K562 (cell line): ENCODE results near the gene CTF1. TPM values are rescaled to one million over a fixed set of nuclear protein-coding genes. Genes with fewer than 3 reads are reported as not detected.

Source experiments
- CTBP1 ChIP-seq: fragments of 450-650 bp; IDR thresholded peaks from 2 replicates; pipeline ENCODE4 v1.6.1; 2016; ENCODE audit warnings: borderline replicate concordance
- FUS ChIP-seq: fragments of 200-400 bp; formaldehyde crosslinking; optimal IDR thresholded peaks from 2 replicates; pipeline ENCODE3; 2017; ENCODE audit warnings: low read depth, low read length
- KDM4B ChIP-seq, 2 experiments: fragments of 450-650 bp in 1 of 2; sonication (generic) in 1 of 2; IDR thresholded peaks; 2 replicates each; pipeline ENCODE4 v1.6.1; 2016 to 2017; ENCODE audit warnings: borderline replicate concordance in 2 of 2, antibody characterized with exemption in 1 of 2, low read depth in 1 of 2, mild to moderate bottlenecking in 1 of 2
- NUFIP1 ChIP-seq: fragments of 450-650 bp; IDR thresholded peaks from 2 replicates; pipeline ENCODE4 v1.6.1; 2018; ENCODE audit not compliant: partially characterized antibody
- SMAD2 ChIP-seq: fragments of 150-350 bp; IDR thresholded peaks from 2 replicates; pipeline ENCODE4 v1.6.1; 2014; ENCODE audit warnings: low read depth, mild to moderate bottlenecking, low read length
- TGIF2 ChIP-seq: sonication (generic); formaldehyde crosslinking; IDR thresholded peaks from 2 replicates; pipeline ENCODE4 v1.8.1; 2022; ENCODE audit warnings: mild to moderate bottlenecking, missing genetic modification reagents, moderate library complexity
- ZBTB1 ChIP-seq: sonication (generic); formaldehyde crosslinking; IDR thresholded peaks from 2 replicates; pipeline ENCODE4 v1.8.1; 2023; ENCODE audit warnings: missing genetic modification reagents, low read depth, mild to moderate bottlenecking, borderline replicate concordance
- ZBTB40 ChIP-seq, 2 experiments: fragments of 450-650 bp in 1 of 2; sonication (generic) in 1 of 2; formaldehyde crosslinking in 1 of 2; IDR thresholded peaks; 2 replicates each; pipeline versions ENCODE4 v1.7.1 to v1.9.0; 2016 to 2022; ENCODE audit warnings: inconsistent platforms in 1 of 2, mild to moderate bottlenecking in 1 of 2, missing genetic modification reagents in 1 of 2
- ZNF408 ChIP-seq: fragments of 250-450 bp; sonication (Bioruptor Pico); IDR thresholded peaks from 2 replicates; pipeline ENCODE4 v1.4.0; 2020; ENCODE audit warnings: low read depth, mild to moderate bottlenecking, moderate library complexity
- polyA plus RNA-seq, 8 experiments: library from polyadenylated mRNA; depleted of rRNA in 4 of 8; stranded (reverse) in 5 of 8; unstranded in 3 of 8; fragments of >200 nt; fragmentation: Nextera tagmentation in 2 of 8; fragmentation: Illumina TruSeq in 1 of 8; extraction: Ambion mirVana in 2 of 8; extraction: Trizol in 1 of 8; gene quantifications; 2 replicates each; pipeline versions ENCODE4 v1.2.1 to v1.2.3, GENCODE V29; 2011 to 2014; ENCODE audit warnings: inconsistent platforms in 1 of 8, missing spikeins in 1 of 8
- total RNA-seq, 7 experiments: library from RNA; depleted of rRNA in 6 of 7; stranded (reverse); fragments of >200 nt in 6 of 7; fragmentation: Illumina TruSeq in 2 of 7; extraction: Trizol in 2 of 7; gene quantifications; 2 replicates each; pipeline versions ENCODE4 v1.2.1 to v1.2.3, GENCODE V29; 2011 to 2021; ENCODE audit warnings: low replicate concordance in 1 of 7
- TF ChIP-seq, protein P1 (sequence below): sonication (generic); formaldehyde crosslinking; IDR thresholded peaks from 2 replicates; pipeline ENCODE4 v1.9.0; 2022; ENCODE audit warnings: mild to moderate bottlenecking, missing genetic modification reagents
- TF ChIP-seq, protein P2 (sequence below): IDR thresholded peaks from 2 replicates; pipeline ENCODE4 v1.6.1; 2014; ENCODE audit warnings: antibody characterized with exemption
- TF ChIP-seq, protein P3 (sequence below): fragments of 200-800 bp; sonication (Bioruptor generic); IDR thresholded peaks from 2 replicates; pipeline ENCODE4 v1.6.1; 2017; ENCODE audit warnings: missing genetic modification characterization, missing compliant biosample characterization

The CTF1 gene
- total and polyA plus RNA-seq, 9 of the 15 experiments (the other 6 are each of a cell fraction or from before 2014, with no cell fraction given), result 0.24 to 2.5 (median 0.44) TPM

GRCh38 chr16:30874821-30875717 lies 21.3 kb upstream of the CTF1 start (continued):
- TF ChIP-seq, protein P1, sequence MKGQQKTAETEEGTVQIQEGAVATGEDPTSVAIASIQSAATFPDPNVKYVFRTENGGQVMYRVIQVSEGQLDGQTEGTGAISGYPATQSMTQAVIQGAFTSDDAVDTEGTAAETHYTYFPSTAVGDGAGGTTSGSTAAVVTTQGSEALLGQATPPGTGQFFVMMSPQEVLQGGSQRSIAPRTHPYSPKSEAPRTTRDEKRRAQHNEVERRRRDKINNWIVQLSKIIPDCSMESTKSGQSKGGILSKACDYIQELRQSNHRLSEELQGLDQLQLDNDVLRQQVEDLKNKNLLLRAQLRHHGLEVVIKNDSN (CRISPR knock-in tag), result no peak; the same call in 1 of the 2 replicates
- TF ChIP-seq, protein P2, sequence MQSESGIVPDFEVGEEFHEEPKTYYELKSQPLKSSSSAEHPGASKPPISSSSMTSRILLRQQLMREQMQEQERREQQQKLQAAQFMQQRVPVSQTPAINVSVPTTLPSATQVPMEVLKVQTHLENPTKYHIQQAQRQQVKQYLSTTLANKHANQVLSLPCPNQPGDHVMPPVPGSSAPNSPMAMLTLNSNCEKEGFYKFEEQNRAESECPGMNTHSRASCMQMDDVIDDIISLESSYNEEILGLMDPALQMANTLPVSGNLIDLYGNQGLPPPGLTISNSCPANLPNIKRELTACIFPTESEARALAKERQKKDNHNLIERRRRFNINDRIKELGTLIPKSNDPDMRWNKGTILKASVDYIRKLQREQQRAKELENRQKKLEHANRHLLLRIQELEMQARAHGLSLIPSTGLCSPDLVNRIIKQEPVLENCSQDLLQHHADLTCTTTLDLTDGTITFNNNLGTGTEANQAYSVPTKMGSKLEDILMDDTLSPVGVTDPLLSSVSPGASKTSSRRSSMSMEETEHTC, result no peak; the same call in 1 of the 2 replicates
- TF ChIP-seq, protein P3, sequence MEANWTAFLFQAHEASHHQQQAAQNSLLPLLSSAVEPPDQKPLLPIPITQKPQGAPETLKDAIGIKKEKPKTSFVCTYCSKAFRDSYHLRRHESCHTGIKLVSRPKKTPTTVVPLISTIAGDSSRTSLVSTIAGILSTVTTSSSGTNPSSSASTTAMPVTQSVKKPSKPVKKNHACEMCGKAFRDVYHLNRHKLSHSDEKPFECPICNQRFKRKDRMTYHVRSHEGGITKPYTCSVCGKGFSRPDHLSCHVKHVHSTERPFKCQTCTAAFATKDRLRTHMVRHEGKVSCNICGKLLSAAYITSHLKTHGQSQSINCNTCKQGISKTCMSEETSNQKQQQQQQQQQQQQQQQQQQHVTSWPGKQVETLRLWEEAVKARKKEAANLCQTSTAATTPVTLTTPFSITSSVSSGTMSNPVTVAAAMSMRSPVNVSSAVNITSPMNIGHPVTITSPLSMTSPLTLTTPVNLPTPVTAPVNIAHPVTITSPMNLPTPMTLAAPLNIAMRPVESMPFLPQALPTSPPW, result peak; percentile 50
- TF ChIP-seq ZNF408 (CRISPR knock-in tag) (no peak), CTBP1 (peak; percentile 85), TGIF2 (CRISPR knock-in tag) (no peak), NUFIP1 (no peak), SMAD2 (no peak), KDM4B (IDR thresholded peaks at IDR 0.05; ENCODE audit: borderline replicate concordance in 2 of 2, low read depth in 1 of 2) (peak in 1 of 2 experiments; percentile 85; a peak in 1 of 4 replicates), ZBTB40 (IDR thresholded peaks at IDR 0.05) (peak; percentile 91), ZBTB40 (CRISPR knock-in tag; IDR thresholded peaks at IDR 0.05) (no peak; the same call in 1 of the 2 replicates), ZBTB1 (no peak), FUS (peak; percentile 51)
